ENCODE results near the gene VDAC2.

DNA sequence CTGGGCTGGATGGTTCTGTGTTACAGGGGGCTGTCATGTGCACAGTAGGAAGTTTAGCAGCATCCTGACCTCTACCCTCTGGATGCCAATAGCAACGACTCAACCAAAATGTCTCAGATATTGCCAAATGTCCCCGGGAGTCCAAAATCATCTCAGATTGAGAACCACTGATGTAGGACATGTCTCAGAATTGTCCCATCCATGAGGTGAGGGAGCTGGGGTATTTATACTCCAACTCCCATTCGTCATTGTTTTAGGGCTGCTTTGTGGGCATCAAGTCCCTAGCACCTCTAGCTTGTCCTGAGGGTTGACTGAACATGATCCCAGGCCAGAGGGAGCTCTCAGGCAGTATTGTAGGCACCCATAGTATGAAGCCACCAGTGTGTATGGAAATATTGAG, 50.4 kb downstream of the VDAC2 start:
- TF ChIP-seq POLR2A (IDR thresholded peaks at IDR 0.05): no peak
- TF ChIP-seq, protein P1, sequence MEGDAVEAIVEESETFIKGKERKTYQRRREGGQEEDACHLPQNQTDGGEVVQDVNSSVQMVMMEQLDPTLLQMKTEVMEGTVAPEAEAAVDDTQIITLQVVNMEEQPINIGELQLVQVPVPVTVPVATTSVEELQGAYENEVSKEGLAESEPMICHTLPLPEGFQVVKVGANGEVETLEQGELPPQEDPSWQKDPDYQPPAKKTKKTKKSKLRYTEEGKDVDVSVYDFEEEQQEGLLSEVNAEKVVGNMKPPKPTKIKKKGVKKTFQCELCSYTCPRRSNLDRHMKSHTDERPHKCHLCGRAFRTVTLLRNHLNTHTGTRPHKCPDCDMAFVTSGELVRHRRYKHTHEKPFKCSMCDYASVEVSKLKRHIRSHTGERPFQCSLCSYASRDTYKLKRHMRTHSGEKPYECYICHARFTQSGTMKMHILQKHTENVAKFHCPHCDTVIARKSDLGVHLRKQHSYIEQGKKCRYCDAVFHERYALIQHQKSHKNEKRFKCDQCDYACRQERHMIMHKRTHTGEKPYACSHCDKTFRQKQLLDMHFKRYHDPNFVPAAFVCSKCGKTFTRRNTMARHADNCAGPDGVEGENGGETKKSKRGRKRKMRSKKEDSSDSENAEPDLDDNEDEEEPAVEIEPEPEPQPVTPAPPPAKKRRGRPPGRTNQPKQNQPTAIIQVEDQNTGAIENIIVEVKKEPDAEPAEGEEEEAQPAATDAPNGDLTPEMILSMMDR (IDR thresholded peaks at IDR 0.05 in 4 of 5, conservative IDR thresholded peaks at IDR 0.05 in 1 of 5): no peak
